Medulla oblongata (tissue), 1 donor: Measurements from ENCODE around the gene GNAS.
"Not testable (repeated sequence)": the region's sequence is repeated elsewhere in the genome, so short reads cannot be mapped to it uniquely, and the experiment has no call there.

Experiments
- DNase-seq: peaks from one replicate; pipeline ENCODE4 v3.0.0-alpha.2; 2015; ENCODE audit errors: extremely low spot score

The GNAS gene

DNA sequence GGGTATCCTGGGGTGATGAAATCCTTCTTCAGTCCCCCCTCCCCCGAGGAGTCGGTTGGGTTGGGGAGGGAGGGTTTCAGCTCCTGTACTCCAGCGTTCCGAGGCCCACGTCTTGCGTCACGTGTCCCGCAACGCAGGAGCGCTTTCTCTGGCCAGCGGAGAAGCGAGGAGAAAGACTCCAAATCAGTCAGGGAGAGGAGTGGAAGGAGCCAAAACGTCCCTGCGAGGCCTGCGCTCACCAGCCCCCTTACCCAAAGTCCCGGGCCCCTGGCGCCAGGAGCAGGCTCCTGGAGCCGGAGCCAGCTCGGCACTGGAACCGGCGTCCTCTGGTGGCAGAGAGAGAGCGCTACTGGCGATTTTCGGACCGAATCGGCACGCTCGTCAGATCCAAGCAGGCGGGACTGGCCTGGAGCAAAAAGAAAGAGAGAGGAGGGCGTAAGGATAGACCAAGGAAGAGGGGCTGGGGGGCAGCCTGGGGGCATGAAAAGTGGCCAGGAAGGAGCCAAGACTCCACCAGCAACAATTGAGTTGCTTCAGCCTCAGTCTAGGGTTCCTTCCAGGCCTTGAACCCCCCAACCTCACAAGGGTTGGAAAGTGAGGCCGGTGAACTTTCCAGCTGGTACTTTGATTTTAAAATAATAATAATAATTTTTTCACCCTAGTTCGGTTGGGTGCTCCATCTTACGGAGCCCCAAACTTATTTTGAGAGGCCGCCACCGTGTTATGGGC is at the start of gene GNAS:
TSS of gene GNAS (plus strand) at position 174 of the 729 bp plus-strand sequence.
- peak; percentile 56 for DNase-seq

DNA sequence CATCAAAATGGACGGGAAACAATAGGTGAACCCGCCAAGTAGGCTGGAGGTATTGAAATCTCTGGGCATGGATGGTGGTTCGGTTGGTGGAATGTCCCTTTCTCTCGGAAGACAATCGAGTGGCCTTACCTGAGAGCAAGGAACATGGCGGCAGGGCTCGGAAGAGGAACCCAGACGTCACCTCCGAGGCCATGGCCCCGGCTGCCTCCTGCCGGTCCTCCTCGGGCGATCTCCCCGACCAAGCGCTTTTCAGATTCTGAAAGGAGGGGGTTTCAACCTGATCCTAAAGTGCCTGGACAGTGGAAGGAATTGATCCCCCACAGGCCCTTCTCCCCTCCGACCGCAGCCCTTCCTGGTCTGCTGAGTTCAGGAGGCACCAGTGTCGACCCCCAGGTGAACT is 49.0 kb upstream of the GNAS start:
- no peak for DNase-seq

DNA sequence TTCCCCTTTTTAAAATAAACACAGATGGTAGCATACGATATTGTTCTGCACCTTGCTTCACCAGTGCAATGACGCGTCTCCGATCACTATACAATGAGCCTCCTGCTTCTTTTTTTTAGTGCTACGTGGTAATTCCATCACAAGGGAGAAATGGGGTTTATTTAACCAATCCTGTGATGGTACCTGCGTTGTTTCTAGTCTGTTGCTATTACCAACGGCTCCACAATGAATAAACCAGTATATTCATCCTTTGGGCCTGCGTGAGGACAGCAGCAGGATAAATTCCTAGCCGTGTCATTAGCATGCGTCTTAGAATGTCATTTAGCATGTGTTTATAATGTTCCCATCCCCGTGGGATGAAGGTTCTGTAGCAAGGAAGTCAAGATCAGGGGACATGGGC is 44.7 kb upstream of the GNAS start:
- DNase-seq: no peak

DNA sequence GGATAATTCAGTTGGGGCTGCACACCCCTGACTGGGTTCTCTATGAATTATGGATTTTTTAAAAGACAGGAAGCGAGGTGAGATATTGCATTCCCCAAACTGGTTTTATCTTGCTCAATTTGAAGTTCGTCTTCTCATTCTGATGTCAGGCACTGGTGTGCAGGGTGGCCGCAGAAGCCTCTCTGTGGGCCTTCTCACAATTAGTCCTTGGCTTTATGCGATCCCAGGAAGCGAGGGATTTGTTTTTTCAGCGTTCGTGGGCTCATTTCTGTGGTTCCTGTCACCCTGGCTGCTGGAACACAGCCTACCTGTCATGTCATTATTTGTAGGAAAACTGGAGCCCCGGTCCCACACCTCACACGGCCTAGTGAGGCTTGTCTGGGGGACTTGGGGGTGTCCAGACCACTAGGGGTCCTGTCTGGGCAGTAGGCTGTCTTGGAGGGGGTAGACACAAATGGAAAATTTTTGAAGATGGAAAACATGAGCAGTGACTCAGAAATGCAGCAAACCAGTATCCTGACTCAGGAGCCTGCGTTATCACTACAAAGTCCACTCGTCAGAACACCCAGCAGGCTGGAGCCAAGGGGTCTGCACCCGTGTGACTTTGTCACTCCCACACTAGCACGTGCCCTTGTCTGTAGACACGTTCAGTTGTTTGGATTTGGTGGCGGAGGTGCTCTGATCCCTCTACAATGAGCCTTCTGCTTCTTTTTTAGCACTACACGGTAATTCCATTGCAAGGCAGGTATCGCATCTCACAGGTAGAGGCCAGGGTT is 44.1 kb upstream of the GNAS start:
- no peak for DNase-seq

DNA sequence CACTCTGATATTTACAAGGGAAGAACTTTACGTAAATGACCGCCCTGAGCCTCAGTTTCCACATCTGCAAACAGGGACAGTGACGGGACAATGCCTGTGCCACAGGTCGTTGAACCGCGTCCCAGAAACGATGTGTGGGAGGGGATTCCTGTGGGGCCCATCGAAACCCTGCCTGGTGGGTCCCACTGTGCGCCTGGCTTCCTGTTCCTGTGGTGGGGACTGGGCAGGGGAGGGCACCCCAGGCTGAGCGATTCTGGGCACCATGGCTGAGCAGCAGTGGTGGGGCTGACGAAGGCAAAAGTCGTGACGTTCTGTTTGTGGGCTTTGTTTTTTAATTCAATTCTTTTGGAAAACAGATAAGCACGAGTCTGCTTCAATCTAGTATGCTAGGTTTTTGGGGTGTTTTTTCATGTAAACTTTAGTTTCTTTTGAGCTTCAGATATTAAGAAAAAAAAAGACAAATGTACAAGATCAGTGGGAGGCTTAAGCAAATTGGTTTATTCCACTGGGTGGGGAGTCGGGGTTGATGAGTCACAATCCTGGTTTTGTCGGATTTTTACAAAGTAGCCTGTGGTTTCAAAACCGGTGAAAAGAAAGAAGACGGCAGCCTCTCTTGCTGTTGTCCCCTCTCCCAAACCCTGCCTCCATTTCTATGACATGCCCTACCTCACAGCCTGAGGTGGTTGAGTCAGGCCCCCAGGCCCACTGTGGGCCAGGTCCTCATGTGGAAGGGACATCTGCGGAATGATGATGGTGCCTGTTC is 42.2 kb upstream of the GNAS start:
- DNase-seq: no peak

DNA sequence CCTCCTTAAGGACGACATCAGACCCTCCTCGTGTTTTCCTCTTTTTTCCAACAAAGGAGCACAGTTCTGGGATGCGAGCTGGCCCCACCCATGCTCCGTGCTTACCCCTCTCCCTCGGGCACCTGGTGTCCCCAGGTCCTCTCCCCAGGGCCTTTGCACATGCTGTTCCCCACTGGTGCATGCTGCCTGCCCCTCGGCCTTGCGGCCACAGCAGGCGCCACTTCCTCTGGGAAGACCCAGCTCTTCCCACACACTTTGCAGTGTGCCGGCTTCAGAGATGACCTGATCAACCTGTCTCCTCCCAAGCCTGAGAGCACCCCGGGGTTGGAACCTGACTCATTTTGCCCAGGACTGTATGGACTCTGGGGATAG is 41.7 kb upstream of the GNAS start:
- DNase-seq: no peak

DNA sequence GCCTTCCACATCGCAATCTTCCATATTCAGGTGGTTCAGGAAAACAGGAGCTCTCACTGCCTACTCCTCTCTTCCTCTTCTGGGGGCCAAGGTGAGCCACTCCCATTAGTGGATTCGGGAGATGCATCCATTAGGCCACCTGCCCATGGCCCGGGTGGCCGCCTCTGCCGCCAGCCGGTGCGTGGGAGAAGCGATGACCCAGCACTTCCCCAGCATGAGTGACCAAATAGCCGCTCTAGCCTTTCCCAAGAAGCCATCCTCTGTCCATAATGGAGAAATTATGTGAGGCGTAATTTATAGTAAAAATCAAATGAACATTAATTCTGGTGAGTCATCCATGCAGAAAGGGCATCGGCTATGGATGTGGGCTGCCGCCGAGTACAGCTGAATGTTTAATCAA is 41.2 kb upstream of the GNAS start:
- DNase-seq: no peak

DNA sequence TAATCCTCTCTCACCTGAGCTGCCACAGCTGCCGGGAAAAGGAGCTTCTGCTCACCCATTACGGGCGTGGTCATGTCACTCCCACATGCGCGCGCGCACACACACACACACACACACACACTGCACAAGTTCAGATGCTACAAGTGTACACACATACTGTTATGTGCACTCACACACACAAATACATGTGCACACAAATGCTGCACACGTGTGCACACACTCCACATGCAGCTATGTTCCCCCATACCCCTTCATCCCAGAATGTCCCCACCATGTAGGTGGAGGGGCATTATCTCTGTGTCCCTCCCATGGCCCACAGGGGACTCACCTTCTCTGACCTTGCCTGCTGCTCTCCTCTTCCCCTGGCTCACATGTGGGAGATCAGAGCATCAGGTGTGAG is 39.1 kb upstream of the GNAS start:
- no peak for DNase-seq

DNA sequence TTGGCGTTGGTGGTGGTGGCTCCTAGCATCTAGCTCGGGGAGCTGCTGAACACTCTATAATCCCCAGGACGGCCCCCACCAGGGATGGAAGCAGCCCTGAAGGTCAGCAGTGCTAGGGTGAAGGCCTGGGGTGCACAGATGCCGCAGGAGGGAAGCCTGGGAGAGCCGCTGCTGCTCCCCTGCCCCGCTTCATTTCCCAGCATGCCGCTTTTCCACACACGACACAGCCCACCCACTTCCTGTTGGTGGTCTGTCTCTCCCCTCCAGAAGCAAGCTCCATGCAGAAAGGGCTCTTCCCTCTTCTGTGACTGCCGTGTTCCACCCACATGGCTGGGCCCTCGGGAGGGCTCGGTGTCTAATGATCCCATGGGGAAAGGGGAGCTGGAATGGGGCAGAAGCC is 37.1 kb upstream of the GNAS start:
- no peak for DNase-seq

DNA sequence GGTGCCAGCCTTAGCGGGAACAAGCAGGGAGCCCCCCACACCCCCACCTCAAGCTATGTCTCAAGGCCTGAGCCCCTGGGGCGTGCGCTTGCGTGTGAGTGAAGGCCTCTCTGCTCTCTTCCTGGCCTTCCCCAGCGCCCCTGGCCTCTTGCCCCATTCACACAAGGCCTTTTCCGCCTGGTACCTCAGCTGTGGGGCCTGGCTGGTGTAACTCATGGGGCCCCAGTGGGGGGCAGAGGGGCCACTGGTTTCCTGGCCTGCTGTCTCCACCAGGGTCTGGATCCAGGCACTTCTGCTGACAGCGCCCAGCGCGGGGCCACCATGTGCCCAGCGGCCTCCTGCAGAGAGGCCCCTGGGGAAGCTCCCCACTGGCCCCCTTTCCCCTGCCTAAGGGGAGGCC is 36.5 kb upstream of the GNAS start:
- DNase-seq: no peak

DNA sequence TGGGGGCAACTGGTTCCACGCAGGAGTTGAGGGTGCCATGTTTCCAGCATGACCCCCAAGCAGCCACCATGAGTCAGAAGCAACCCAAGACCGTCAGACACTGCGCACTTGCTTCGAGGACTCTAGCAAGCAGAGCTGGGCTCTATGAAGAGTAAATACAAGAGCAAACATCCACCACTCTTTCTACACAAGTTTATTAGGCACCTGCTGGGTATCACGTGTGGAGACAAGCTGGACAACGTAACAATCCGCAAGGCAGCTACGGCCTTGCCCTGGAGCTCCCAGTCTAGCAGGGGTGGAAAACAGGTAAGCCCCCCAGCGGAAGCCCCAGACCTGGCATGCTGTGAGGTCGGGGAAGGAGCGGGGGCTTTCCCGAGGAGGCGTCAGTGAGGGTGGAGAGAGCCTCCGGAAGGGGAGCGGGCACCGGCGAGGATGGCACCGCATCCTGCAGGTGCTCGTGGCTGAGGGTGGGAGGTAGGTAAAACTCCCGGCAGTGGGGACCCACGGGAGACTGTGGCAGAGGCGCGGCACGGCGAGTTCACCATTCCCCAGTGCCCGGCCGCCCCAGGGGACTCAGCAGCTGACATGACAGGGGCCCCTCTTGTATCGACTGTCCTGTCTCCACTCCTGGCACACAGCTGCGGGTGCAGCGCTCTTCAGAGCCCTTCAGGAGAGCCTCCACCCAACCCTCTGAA is 35.4 kb upstream of the GNAS start:
- DNase-seq: no peak

DNA sequence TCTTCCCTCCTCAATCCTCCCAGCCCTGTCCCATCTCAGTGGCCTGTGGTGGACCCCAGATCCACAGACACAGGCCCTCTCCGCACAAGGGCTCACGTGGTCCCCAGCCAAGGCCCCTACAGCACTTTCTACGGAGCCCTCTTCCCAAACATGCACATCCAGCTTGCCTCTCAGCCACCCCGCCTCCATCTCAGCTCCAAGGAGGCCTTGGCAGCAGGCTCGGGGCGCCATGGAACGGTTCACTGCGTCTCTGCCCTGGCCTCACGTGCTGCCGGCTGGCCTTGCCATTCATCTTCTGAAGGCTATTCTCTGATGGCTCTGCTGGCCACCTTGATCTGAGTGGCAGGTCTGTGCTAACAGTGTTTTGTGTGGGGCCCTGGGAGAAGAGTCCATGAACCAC is 34.8 kb upstream of the GNAS start:
- DNase-seq: no peak

DNA sequence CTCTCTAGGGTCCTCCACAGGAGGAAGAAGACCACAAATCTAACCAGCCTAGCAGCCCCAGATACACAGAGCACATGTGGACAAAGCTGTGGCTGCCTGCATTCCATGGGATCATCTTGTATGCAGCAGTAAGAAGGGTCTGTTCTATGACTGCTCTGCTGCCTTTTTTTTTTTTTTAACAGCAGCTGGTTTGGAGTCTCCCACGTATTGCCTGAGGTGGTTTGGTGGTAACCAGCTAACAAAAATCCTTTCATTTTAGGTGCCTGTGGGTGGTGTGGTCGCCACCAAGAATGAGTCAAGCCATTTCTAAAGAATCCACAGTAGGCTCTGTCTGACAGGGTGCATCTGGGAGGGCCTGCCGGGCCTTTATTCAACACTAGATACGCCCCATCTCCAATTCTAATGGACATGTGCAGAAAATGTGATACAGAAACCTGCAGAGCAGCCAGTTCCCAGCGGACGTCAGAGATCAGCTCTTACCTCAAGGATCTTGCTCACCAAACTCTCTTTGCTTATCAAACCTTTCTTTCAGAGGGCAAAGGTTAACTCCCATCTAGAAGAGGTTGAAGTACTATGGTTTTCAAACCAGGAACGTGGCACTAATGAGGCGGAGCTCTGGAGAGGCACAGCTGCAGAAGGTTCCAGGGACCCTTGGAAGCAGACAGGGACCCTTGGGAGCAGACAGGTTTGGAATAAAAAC is 33.8 kb upstream of the GNAS start:
- no peak for DNase-seq

DNA sequence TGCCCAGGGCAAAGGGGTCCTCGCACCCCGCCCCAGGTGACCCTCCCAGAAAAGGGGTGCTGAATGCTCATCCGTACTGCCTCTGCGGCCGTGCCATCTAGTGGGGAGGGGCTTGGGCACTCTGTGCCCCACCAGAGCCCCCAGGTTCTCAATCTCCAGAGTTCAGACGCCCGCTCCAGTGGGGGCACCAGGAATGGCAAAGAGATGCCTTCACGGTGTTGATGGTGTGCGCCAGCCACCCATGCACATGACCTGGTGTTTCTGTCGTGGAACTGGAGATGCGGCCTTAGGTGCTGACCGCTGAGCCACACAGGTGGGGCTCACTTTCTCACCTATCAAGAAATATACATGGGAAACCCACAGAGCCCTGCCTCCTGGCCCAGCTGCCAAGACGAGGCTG is 32.6 kb upstream of the GNAS start:
- no peak for DNase-seq

DNA sequence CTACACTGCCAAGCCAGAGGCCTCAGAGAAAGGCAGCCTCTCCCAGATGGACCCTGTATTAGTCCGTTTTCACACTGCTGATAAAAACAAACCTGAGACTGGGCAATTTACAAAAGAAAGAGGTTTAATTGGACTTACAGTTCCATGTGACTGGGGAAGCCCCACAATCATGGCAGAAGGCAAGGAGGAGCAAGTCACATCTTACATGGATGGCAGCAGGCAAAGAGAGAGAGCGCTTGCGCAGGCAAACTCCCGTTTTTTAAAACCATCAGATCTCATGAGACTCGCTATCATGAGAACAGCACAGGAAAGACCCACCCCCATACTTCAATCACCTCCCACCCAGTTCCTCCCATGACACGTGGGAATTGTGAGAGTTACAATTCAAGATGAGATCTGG is 32.0 kb upstream of the GNAS start:
- DNase-seq: not testable (repeated sequence)

DNA sequence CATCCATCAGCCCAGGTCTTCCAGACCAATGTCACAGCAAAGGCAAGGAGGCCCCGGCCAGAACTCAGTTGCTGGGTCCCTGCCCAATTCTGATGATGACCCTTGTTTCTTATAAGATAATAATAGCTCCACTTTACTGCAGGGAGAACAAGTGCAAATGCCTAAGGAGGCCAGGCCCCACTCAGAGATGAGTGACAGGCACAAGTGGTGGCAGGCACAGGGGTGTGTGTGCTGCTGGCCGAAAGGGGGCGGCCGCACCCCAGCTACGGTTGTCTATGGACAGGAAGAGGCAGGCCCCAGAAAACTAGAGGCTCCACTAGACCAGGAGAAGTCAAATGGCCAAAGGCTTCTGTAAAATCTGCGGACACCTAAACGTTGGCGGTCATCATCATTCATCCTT is 30.4 kb upstream of the GNAS start:
- no peak for DNase-seq

DNA sequence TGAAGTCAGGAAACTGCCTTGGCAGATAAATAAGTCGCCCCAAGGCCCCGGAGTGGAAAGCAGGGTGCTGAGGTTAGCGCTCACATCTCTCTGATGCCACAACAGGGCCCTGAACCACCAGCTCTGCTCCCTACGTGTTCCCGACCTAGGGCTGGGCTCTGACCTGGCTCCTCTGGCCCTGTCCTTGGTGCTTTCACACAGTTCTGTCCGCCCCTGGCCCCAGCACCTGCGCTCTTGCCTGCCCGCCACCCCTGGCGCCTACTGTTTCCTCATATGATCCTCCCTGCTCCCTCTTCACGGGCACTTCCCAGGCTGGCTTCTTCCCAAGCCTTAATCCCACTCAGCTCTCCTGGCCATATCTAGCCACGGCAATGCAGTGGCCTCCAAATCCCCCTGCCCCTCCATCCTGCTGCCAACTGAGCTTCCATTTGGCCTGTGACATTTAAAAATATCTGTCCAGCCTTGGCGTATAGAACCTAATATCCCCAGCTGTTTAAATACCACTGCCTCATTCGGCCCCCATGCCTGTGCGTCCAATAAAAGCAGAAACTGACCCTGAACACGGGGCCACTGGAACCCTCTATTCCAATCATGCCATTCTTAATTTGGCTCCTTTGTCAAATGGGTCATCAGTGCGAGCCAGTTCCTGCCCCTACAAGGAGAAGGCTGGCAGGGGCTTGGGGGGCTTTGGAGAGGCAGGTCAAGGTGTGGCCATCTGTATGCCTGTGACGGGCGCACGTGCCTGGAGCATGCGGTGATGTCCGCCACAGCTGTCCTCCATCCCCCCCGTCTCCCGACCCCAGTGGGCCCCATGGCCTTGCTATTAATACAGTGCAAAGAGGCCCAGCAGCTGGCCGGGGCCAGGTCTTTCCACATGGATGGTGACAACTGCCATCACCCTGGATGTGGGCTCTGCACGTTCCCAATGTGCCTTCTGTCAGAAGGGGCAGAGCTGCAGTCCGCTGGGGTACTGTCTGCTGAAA is 29.5 kb upstream of the GNAS start:
- no peak for DNase-seq

DNA sequence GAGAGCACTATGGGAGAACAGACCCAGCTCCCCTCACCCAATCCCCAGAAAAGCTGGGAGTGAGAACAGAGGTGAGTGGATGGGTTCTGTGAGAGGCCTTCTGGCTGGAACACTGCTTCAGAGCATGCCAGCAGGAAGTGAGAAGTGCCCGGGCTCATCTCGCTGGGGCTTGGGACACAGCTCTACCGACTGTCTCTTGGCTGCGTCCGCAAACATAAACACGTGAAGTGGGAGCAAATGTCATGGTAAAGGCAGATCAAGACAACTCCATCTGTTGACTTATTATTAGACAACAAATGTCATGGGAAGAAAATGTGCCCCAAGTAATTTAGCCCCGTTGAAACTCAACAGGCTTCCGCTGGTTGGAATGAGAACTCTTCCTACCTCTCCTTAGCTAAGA is 27.7 kb upstream of the GNAS start:
- DNase-seq: peak; percentile 2

DNA sequence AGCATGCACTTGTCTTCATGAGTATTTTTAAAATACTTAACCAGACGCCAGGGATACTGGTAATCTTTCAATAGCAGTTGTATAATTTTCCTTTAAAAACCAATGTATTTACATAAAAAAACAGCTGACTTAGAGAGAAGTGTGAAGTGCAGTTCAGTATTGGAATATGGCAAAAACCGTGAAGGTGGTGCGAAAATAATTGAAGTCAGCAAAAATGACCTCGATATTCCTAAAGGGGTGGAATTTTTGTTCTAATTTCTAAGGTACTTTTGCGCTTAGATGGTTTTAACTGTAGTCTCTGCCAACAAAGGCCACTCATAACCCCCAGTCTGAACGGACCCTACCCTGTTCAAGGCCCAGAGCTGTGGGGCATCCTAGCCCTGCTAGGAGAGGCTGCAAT is 27.1 kb upstream of the GNAS start:
- no peak for DNase-seq

DNA sequence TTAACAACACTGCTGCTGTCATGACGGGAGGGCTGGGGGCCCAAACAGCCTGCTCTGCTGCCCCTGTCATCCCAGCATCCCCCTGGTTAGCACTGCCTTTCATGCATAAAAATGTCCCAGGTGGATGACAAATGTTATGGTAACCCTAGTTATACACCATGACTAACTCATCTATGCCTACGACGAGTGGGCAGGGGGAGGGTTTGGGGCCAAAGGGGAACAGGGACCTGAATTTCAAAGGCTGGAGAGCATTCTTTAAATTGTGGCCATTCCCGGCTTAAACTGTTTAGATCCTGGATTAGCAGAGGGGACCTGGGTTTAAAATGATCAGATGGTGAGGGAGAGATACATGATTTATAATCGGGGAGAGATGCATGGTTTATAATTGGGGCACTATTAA is 26.2 kb upstream of the GNAS start:
- DNase-seq: no peak
